Neural crest cell (in vitro differentiated cells): Measurements from ENCODE around the gene PIK3IP1. TPM values are rescaled to one million over a fixed set of nuclear protein-coding genes. Genes with fewer than 3 reads are reported as not detected.
A peak's percentile ranks its signal among the peaks of the same experiment; 100 is the strongest.
"Not testable (repeated sequence)": the region's sequence is repeated elsewhere in the genome, so short reads cannot be mapped to it uniquely, and the experiment has no call there.

Source experiments
- DNase-seq: peaks from one replicate; pipeline ENCODE4 v3.0.0; 2021; ENCODE audit warnings: low read depth, mixed read lengths, low spot score
- H3K27ac Mint-ChIP-seq: one replicate; pipeline ENCODE4 v1.8.0; 2021; ENCODE audit warnings: mild to moderate bottlenecking, mixed read lengths; ENCODE audit not compliant: unreplicated experiment
- H3K27me3 Mint-ChIP-seq: 2 replicates; pipeline ENCODE4 v1.8.0; 2021; ENCODE audit warnings: low read depth, mild to moderate bottlenecking, mixed read lengths
- H3K36me3 Mint-ChIP-seq: 2 replicates; pipeline ENCODE4 v1.8.0; 2021; ENCODE audit warnings: low read depth, mild to moderate bottlenecking, mixed read lengths
- H3K4me1 Mint-ChIP-seq: 2 replicates; pipeline ENCODE4 v1.8.0; 2021; ENCODE audit warnings: mixed read lengths
- H3K4me3 Mint-ChIP-seq: one replicate; pipeline ENCODE4 v1.8.0; 2021; ENCODE audit warnings: mild to moderate bottlenecking, mixed read lengths
- H3K9me3 Mint-ChIP-seq: 2 replicates; pipeline ENCODE4 v1.8.0; 2021; ENCODE audit warnings: mixed read lengths
- total RNA-seq: library from RNA; stranded (reverse); gene quantifications from 2 replicates; pipeline ENCODE4 v1.2.1, GENCODE V29; 2021
- TF ChIP-seq, protein P1 (sequence below): fragments of 200-600 bp; sonication (generic); conservative IDR thresholded peaks from 2 replicates; pipeline ENCODE4 v1.5.0; 2021; ENCODE audit warnings: antibody characterized with exemption, mild to moderate bottlenecking

Gene PIK3IP1
- total RNA-seq, 1 donor from 2014 or later, result 1.8 TPM

DNA sequence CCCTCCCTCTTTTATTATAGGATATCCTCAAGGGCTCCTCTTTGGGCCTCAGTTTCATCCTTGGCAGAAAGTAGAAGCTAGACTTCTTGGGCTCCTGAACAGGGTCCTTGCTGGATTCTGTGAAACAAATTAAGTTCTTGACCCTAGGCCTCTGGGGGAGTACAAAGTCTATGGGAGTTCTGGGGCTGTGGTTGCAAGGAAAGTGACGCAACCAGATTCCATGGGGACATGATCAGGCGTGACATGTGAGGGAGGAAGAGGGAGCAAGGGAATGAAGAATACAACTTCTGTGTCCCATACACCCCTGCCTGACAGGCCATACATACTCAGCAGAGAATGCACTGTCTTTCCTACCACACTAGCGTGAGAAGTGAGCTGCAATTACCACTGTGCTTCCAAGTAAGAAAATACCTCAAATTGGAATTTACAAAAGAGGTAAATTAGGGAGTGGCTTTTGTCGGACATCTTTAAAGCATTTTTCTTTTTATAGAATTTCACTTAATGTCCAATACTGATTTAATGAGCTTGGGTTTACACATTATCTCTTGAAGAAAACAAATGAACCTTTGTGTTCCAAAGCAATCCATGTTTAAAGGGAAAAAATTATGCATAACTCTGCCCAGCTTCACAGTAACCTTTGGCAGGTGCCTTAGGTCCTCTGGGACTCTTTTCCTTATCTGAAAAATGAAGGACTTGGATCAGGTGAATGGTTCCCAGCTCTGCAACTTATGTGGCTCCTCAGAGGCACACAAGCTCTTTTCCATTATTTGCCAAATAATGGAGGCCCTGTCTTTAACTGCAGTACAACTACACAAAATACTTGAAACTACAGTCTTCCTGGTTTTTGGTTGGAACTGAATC, 41.3 kb downstream of the PIK3IP1 start:
- H3K4me1 Mint-ChIP-seq, result peaks cover 29% of the 10 kb centered on the region
- H3K9me3 Mint-ChIP-seq, result no peaks in the 10 kb centered on the region
- H3K36me3 Mint-ChIP-seq, result no peaks in the 10 kb centered on the region
- no peak overlapping the region for H3K27ac Mint-ChIP-seq
- TF ChIP-seq, protein P1, sequence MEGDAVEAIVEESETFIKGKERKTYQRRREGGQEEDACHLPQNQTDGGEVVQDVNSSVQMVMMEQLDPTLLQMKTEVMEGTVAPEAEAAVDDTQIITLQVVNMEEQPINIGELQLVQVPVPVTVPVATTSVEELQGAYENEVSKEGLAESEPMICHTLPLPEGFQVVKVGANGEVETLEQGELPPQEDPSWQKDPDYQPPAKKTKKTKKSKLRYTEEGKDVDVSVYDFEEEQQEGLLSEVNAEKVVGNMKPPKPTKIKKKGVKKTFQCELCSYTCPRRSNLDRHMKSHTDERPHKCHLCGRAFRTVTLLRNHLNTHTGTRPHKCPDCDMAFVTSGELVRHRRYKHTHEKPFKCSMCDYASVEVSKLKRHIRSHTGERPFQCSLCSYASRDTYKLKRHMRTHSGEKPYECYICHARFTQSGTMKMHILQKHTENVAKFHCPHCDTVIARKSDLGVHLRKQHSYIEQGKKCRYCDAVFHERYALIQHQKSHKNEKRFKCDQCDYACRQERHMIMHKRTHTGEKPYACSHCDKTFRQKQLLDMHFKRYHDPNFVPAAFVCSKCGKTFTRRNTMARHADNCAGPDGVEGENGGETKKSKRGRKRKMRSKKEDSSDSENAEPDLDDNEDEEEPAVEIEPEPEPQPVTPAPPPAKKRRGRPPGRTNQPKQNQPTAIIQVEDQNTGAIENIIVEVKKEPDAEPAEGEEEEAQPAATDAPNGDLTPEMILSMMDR, result no peak
- H3K27me3 Mint-ChIP-seq, result no peaks in the 10 kb centered on the region
- H3K4me3 Mint-ChIP-seq, result no peak overlapping the region
- no peak for DNase-seq

DNA sequence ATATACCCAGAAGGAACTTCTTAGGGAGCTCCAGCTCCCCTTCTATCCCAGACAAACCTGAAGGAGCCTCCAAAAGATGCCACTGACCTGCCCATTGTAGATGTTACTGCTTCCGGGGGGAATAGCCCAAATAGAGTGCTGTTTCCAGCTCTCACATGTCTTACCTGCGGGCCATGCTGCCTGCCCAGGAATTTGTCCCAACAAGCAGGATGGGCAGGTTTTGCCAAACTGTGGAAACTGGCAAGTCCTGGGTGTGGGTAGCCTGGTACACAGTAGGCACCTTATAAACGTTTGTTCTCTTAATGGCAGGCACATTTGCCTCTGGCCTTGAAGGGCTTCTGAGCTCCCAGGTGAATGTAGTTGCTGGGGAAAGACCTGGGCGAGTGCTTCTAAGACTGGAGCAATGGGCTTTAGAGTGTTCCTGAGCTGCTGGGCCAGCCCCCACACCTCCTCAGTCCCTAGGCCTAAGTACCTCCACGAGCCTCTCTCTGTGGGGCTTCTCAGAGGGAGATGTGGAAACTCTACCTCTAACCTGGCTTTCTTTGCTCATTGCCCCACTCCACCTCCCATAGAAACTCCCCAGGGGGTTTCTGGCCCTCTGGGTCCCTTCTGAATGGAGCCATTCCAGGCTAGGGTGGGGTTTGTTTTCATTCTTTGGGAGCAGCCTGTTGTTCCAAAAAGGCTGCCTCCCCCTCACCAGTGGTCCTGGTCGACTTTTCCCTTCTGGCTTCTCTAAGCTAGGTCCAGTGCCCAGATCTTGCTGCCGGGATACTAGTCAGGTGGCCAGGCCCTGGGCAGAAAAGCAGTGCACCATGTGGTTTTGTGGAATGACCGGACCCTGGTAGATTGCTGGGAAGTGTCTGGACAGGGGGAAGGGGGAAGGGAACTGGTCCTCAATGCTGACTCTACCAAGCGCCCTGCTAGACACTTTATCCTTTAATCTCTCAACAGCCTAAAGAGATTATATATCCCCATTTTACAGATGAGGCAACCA, 43.0 kb downstream of the PIK3IP1 start:
- TF ChIP-seq, protein P1, result no peak

DNA sequence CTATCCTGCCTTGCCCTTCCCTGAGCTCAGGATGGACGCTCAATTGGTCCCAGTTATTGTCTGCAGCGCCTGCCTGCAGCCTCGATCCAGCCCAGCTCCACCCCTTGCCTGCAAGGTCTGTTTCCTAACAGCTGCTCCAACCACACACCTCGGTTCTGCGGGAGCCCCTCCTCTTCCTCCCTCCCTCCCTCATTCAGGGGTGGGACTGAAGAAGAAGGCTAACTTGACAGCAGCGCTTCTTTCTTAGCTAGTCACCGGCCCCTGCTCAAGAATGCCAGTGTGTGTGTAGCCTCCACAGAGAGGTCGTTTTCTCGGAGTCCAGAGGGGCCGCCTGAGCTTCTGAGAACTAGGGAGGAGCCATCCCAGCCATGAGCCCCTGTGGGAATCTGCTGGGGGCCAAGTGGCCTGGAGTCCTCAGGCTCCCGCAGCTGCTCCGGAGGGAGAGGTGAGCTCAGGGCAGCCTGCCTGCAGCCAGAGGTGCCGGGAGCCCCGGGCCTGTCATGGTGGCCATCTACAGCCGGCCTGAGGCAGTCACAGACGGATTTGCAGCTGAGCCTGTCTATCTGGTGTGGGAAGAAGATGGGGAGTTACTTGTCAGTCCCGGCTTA, 44.0 kb downstream of the PIK3IP1 start:
- Mint-ChIP-seq H3K9me3 (no peaks in the 10 kb centered on the region), H3K4me3 (peak overlapping the region; percentile 86), H3K4me1 (peaks cover 33% of the 10 kb centered on the region), H3K36me3 (no peaks in the 10 kb centered on the region), H3K27me3 (no peaks in the 10 kb centered on the region), H3K27ac (peak overlapping the region; percentile 85)
- peak; percentile 61 for DNase-seq
- TF ChIP-seq, protein P1, result no peak

More for the DNA sequence above, 43.0 kb downstream of the PIK3IP1 start:
- DNase-seq, result no peak
- H3K4me3 Mint-ChIP-seq, result peak overlapping the region; percentile 86
- H3K27ac Mint-ChIP-seq, result no peak overlapping the region
- no peaks in the 10 kb centered on the region for H3K9me3 Mint-ChIP-seq
- H3K27me3 Mint-ChIP-seq, result no peaks in the 10 kb centered on the region
- H3K36me3 Mint-ChIP-seq, result no peaks in the 10 kb centered on the region
- H3K4me1 Mint-ChIP-seq, result peaks cover 29% of the 10 kb centered on the region

DNA sequence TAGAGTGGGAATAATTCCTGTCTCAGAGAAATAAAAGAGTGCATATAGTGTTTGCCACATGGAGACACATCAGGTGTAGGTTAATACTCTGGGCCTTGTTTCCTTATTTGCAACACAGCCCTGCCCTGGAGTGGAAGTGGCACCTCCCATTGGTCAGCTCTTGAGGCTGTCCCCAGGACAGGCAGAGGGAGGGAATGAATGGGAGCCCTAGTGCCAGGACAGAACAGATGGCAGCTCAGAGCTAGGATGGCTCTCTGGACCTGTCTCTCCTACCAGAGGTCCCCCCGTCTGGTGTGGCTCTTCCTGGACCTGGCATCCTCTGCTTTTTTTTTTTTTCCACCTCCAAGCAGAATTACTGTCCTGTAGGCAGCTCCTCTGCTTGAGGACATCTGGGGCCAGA, 44.6 kb downstream of the PIK3IP1 start:
- H3K27me3 Mint-ChIP-seq, result no peaks in the 10 kb centered on the region
- H3K36me3 Mint-ChIP-seq, result no peaks in the 10 kb centered on the region
- no peaks in the 10 kb centered on the region for H3K9me3 Mint-ChIP-seq
- no peak for DNase-seq
- H3K27ac Mint-ChIP-seq, result peak overlapping the region; percentile 85
- peak overlapping the region; percentile 86 for H3K4me3 Mint-ChIP-seq
- peaks cover 33% of the 10 kb centered on the region for H3K4me1 Mint-ChIP-seq
- TF ChIP-seq, protein P1, result no peak

DNA sequence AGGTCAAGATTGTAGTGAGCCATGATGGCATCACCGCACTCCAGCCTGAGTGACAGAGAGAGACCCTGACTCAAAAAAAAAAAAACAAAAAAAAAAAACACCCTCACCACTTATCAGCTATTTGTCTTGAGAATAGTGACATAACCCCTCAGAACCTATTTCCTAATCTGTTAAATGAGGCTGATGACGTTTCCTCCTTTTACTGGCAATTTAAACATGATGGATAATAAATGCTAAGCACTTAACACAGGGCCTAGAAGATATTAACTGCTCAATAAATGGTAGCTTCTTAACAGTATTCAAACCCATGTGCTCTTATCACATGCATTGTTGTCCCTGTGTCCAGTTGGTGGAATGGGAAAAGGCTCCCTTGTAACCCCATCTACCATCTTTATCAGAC, 45.6 kb downstream of the PIK3IP1 start:
- TF ChIP-seq, protein P1, result no peak
- Mint-ChIP-seq H3K4me3 (no peak overlapping the region), H3K4me1 (peaks cover 33% of the 10 kb centered on the region), H3K27ac (peak overlapping the region; percentile 29), H3K9me3 (no peaks in the 10 kb centered on the region), H3K27me3 (no peaks in the 10 kb centered on the region), H3K36me3 (no peaks in the 10 kb centered on the region)
- no peak for DNase-seq

DNA sequence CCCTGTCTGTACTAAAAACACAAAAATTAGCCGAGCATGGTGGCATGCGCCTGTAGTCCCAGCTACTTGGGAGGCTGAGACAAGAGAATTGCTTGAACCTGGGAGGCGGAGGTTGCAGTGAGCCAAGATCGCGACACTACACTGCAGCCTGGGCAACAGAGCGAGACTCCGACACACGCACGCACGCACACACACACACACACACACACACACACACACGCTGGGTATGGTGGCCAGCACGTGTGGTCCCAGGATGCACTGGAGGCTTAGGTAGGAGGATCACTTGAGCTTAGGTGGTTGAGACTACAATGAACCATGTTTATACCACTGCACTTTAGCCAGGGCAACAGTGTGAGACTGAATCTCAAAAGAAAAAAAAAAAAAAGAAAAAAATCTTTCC, 46.3 kb downstream of the PIK3IP1 start:
- not testable (repeated sequence) for H3K36me3 Mint-ChIP-seq, H3K27me3 Mint-ChIP-seq, H3K27ac Mint-ChIP-seq, DNase-seq, H3K4me3 Mint-ChIP-seq, H3K9me3 Mint-ChIP-seq
- H3K4me1 Mint-ChIP-seq, result peaks cover 33% of the 10 kb centered on the region
